ENCODE results near the gene APOL1. TPM values are rescaled to one million over a fixed set of nuclear protein-coding genes. Genes with fewer than 3 reads are reported as not detected.

The APOL1 gene
- total and polyA plus RNA-seq, 2 donors (not counting 1 experiment from before 2014, with no cell fraction given), result 3.3 to 11.2 TPM

DNA sequence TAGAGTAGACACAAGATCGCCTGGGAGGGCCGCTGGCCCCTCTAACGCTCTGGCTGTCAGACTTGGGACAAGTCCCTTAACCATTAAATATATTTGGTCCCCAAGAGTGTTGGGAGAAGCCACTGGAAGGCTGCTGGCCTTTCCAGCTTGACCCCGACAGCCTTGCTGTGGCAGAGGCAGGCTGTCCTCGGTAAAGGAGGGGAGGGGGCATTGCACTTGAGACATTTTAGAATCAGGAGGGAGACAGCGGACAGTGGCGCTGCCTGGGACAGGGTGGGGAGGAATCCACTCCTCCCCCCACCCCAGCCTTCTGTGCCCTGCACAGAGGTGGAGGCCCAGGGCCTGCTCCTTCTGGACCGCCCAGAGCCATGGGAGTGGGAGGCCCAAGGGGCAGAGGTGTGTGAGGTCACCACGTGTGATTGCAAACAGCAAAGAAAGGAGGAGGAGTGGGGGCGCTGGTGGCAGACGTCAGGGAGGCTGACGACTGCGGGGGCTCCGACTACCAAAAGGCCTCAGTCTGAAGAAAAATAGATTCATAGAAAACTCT is 28.9 kb downstream of the APOL1 start:
- Histone ChIP-seq H3K9me3 (ENCODE audit: control extremely low read depth in 1 of 3, control insufficient read depth in 2 of 3, insufficient read depth in 1 of 3, low read length in 2 of 3) (no peaks in the 10 kb centered on the region), H3K4me1 (ENCODE audit: control insufficient read depth in 2 of 2, insufficient read depth in 2 of 2, low read length in 2 of 2) (peaks cover 9 to 13% of the 10 kb centered on the region in 2 donors), H3K79me2 (ENCODE audit: control insufficient read depth, insufficient read depth, low read length) (no peaks in the 10 kb centered on the region), H2AFZ (ENCODE audit: insufficient read depth, low read depth, low read length, poor library complexity, severe bottlenecking) (no peak overlapping the region), H3K4me3 (ENCODE audit: control extremely low read depth in 1 of 5, extremely low read depth in 1 of 5, insufficient read depth in 1 of 5, low read depth in 2 of 5, low read length in 4 of 5) (no peak overlapping the region), H3K36me3 (replicated peaks in 1 of 2; ENCODE audit: control extremely low read depth in 1 of 2, control insufficient read depth in 1 of 2, extremely low read depth in 1 of 2, insufficient read depth in 2 of 2, low read length in 1 of 2) (peaks cover 11 to 64% of the 10 kb centered on the region in 2 experiments), H3K27ac (ENCODE audit: low read length in 2 of 2) (no peak overlapping the region), H3K4me2 (replicated peaks; ENCODE audit: low read depth, low read length, poor library complexity, severe bottlenecking) (no peak overlapping the region), H4K20me1 (ENCODE audit: control insufficient read depth, insufficient read depth, low read length, poor library complexity, severe bottlenecking) (peaks cover 47% of the 10 kb centered on the region), H3K9ac (ENCODE audit: low read length) (no peak overlapping the region), H3K27me3 (replicated peaks in 1 of 4; ENCODE audit: control extremely low read depth in 1 of 4, control insufficient read depth in 3 of 4, insufficient read depth in 4 of 4, low read length in 3 of 4) (no peaks in the 10 kb centered on the region)
- TF ChIP-seq, protein P1, sequence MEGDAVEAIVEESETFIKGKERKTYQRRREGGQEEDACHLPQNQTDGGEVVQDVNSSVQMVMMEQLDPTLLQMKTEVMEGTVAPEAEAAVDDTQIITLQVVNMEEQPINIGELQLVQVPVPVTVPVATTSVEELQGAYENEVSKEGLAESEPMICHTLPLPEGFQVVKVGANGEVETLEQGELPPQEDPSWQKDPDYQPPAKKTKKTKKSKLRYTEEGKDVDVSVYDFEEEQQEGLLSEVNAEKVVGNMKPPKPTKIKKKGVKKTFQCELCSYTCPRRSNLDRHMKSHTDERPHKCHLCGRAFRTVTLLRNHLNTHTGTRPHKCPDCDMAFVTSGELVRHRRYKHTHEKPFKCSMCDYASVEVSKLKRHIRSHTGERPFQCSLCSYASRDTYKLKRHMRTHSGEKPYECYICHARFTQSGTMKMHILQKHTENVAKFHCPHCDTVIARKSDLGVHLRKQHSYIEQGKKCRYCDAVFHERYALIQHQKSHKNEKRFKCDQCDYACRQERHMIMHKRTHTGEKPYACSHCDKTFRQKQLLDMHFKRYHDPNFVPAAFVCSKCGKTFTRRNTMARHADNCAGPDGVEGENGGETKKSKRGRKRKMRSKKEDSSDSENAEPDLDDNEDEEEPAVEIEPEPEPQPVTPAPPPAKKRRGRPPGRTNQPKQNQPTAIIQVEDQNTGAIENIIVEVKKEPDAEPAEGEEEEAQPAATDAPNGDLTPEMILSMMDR (IDR thresholded peaks at IDR 0.05), result no peak
- TF ChIP-seq EZH2 (IDR thresholded peaks at IDR 0.05; ENCODE audit: borderline replicate concordance, insufficient read depth, low read depth, low read length, poor library complexity, severe bottlenecking), result no peak
- Mint-ChIP-seq H3K27me3 (no peaks in the 10 kb centered on the region), H3K9me3 (ENCODE audit: insufficient read depth) (no peaks in the 10 kb centered on the region), H3K4me3 (no peak overlapping the region), H3K27ac (no peak overlapping the region), H3K4me1 (peaks cover 14% of the 10 kb centered on the region)
- 93% methylated on average over 10 of the region's 14 CpGs for WGBS (ENCODE audit: insufficient coverage)
- DNase-seq, result peak; percentile 17
- no peak for ATAC-seq (ENCODE audit: low read depth)
- intact Hi-C loops (cut with micrococcal nuclease), result no loop called here
- ChIA-PET CTCF (interaction anchor here (0.7 to 2.0 kb wide), 5 partner anchors 16 to 205 kb away, joined by 3 to 7 read pairs (median 4); no protein-coding TSS in a partner anchor), POLR2A (no interaction called here)

DNA sequence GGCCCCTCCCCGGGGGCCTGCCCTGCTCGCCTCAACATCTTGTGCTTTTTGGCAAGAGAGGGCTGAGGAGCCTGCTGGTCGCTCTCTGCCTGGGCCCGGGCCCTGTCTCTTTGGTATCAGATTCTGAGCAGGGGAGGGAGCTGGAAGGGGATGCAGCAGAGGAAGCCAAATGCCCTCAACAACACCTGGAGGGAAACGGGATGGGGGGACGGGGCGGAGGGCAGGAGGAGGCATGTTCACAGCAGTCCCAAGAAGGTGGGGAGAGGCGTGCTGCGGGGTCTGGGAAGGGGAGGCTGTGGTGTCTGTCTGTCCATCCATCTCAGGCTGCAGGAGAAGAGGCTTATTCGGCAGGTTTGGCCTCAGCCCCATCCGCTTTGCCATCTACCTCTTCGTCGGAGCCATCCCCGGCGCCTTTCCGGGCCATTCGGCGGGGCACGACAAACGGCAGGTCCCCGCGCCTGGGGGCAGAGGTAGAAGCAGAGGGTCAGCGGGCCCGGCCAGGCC is 29.4 kb downstream of the APOL1 start:
- no peak overlapping the region for H3K4me2 ChIP-seq (replicated peaks; ENCODE audit: low read depth, low read length, poor library complexity, severe bottlenecking)
- H3K4me1 Mint-ChIP-seq, result peaks cover 12% of the 10 kb centered on the region
- H3K27ac Mint-ChIP-seq, result no peak overlapping the region
- POLR2A ChIA-PET, result no interaction called here
- peaks cover 50% of the 10 kb centered on the region for H4K20me1 ChIP-seq (ENCODE audit: control insufficient read depth, insufficient read depth, low read length, poor library complexity, severe bottlenecking)
- H3K27me3 Mint-ChIP-seq, result no peaks in the 10 kb centered on the region
- CTCF ChIA-PET, result interaction anchor here (0.7 kb wide), 1 partner anchor 62 kb away, joined by 3 read pairs; no protein-coding TSS in a partner anchor
- H3K27me3 ChIP-seq (replicated peaks in 1 of 4; ENCODE audit: control extremely low read depth in 1 of 4, control insufficient read depth in 3 of 4, insufficient read depth in 4 of 4, low read length in 3 of 4), result no peaks in the 10 kb centered on the region
- no peak overlapping the region for H3K4me3 Mint-ChIP-seq
- no peak overlapping the region for H2AFZ ChIP-seq (ENCODE audit: insufficient read depth, low read depth, low read length, poor library complexity, severe bottlenecking)
- 97% methylated on average over 21 of the region's 24 CpGs for WGBS (ENCODE audit: insufficient coverage)
- H3K4me3 ChIP-seq (ENCODE audit: control extremely low read depth in 1 of 5, extremely low read depth in 1 of 5, insufficient read depth in 1 of 5, low read depth in 2 of 5, low read length in 4 of 5), result no peak overlapping the region
- H3K4me1 ChIP-seq (ENCODE audit: control insufficient read depth in 2 of 2, insufficient read depth in 2 of 2, low read length in 2 of 2), result peaks cover 7 to 11% of the 10 kb centered on the region in 2 donors
- H3K36me3 ChIP-seq (replicated peaks in 1 of 2; ENCODE audit: control extremely low read depth in 1 of 2, control insufficient read depth in 1 of 2, extremely low read depth in 1 of 2, insufficient read depth in 2 of 2, low read length in 1 of 2), result peaks cover 11 to 69% of the 10 kb centered on the region in 2 experiments
- no peaks in the 10 kb centered on the region for H3K9me3 Mint-ChIP-seq (ENCODE audit: insufficient read depth)
- TF ChIP-seq EZH2 (IDR thresholded peaks at IDR 0.05; ENCODE audit: borderline replicate concordance, insufficient read depth, low read depth, low read length, poor library complexity, severe bottlenecking), result no peak
- TF ChIP-seq, protein P1 (IDR thresholded peaks at IDR 0.05), result no peak
- H3K79me2 ChIP-seq (ENCODE audit: control insufficient read depth, insufficient read depth, low read length), result no peaks in the 10 kb centered on the region
- no peak overlapping the region for H3K27ac ChIP-seq (ENCODE audit: low read length in 2 of 2)
- intact Hi-C loops (cut with micrococcal nuclease), result no loop called here
- no peak for DNase-seq
- ATAC-seq (ENCODE audit: low read depth), result no peak
- no peak overlapping the region for H3K9ac ChIP-seq (ENCODE audit: low read length)
- no peaks in the 10 kb centered on the region for H3K9me3 ChIP-seq (ENCODE audit: control extremely low read depth in 1 of 3, control insufficient read depth in 2 of 3, insufficient read depth in 1 of 3, low read length in 2 of 3)

All from B cell (primary cell).